Measurements from ENCODE around the gene OOSP4B.

- TF ChIP-seq, protein P1, sequence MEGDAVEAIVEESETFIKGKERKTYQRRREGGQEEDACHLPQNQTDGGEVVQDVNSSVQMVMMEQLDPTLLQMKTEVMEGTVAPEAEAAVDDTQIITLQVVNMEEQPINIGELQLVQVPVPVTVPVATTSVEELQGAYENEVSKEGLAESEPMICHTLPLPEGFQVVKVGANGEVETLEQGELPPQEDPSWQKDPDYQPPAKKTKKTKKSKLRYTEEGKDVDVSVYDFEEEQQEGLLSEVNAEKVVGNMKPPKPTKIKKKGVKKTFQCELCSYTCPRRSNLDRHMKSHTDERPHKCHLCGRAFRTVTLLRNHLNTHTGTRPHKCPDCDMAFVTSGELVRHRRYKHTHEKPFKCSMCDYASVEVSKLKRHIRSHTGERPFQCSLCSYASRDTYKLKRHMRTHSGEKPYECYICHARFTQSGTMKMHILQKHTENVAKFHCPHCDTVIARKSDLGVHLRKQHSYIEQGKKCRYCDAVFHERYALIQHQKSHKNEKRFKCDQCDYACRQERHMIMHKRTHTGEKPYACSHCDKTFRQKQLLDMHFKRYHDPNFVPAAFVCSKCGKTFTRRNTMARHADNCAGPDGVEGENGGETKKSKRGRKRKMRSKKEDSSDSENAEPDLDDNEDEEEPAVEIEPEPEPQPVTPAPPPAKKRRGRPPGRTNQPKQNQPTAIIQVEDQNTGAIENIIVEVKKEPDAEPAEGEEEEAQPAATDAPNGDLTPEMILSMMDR (IDR thresholded peaks at IDR 0.05) = no peak
- no peak for TF ChIP-seq POLR2A (IDR thresholded peaks at IDR 0.05)
Measured at GRCh38 chr11:59967677-59968394, 49.1 kb upstream of the OOSP4B start.
